DMS153 treated with DMSO at 0.1 percent for 48 hours (cell line): Measurements from ENCODE around the gene ANKRD37.
A peak's percentile ranks its signal among the peaks of the same experiment; 100 is the strongest.
"Not testable (repeated sequence)": the region's sequence is repeated elsewhere in the genome, so short reads cannot be mapped to it uniquely, and the experiment has no call there.

Experiments used
- DNase-seq: peaks from one replicate; lab custom pipeline; 2025; ENCODE audit not compliant: unreplicated experiment; lab: John Stamatoyannopoulos, UW

Gene ANKRD37, protein sequence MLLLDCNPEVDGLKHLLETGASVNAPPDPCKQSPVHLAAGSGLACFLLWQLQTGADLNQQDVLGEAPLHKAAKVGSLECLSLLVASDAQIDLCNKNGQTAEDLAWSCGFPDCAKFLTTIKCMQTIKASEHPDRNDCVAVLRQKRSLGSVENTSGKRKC

DNA sequence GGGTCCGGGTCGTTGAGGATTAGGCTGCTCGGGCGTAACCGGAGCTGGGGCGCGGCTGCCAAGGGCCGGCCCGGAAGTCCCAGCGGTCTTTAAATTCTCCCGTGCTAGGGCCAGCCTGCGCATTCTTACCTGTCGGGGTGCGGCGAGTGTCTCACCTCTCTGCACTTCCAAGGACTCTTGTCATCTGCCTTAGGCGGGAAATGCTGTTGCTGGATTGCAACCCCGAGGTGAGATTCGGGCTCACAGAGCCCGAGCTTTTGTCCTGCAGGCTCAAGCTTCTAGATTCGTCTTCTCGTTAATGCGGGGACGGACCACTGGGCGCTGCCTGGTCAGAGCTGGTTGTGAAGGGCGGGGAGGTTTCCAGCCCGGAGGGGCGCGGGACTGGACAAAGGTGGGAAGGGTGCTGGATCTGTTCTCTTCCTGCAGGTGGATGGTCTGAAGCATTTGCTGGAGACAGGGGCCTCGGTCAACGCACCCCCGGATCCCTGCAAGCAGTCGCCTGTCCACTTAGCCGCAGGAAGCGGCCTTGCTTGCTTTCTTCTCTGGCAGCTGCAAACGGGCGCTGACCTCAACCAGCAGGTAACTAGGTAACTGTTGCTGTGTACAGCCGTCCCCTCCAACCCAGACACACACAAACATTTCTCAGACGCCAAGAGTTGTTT is at the start of gene ANKRD37:
TSS of gene ANKRD37 (plus strand) at position 118 of the 662 bp plus-strand sequence. CDS start at position 201, 83 bp downstream.
- peak; percentile 36 for DNase-seq

DNA sequence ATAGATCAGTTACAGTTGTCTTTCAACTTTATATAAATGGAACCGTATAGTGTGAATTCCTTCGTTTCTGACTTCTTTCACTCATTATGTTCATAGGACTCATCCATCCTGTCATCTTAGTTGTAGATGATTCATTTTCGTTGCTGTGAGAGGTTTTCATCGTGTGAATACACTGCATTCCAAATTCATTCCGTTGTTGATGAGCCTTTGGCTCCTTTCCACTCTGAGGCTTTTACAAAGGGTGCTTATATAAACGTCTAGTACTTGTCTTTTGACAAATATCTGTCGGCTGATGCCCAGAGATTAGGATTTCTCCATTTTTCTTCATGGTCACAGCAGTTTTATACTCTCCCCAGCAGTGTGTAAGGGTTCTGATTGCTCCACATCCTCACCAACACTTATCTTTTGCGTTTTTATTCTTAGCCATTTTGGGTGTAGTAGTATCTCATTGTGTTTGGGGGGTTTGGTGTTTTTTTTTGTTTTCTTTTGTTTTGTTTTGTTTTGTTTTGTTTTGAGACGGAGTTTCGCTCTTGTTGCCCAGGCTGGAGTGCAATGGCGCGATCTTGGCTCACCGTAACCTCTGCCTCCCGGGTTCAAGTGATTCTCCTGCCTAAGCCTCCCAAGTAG is 49.6 kb upstream of the ANKRD37 start:
- no peak for DNase-seq

DNA sequence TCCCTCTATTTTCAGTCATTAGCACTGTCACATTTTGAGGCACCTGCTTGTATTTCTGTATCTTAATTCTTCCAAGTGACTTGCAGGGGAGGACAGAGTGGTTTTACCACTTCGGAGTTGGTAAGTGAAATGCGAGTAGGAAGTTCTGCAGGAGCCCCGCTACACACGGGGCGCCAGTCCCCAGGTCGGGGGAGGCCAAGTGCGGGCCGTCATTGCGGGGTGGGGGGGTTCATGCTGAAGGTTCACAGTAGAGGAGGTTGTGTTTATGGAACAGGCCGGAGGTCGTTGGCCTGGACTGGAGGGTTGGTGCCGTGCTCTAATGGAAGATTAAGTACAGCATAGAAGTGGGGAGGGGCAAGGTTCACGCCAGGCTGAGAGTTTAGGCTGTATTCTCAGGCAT is 45.0 kb upstream of the ANKRD37 start:
- DNase-seq = no peak

DNA sequence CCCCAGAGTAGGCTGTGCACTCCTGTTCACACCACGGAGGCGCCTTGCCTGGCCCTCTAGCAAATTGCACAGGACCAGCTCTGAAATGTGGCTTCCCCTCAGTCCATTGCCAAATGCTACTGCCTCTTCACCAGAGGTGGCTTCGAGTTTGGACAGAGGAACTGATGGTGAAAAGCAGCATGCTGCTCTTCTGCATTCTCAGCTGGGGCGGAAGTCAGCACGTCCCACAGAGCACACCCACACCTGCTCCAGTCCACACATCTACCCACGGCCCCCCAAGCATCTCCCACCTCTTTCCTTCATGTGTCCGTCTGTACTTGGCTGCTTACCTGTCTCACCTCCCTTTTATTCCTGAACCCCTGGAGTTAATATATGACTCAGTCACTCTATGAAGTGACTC is 44.4 kb upstream of the ANKRD37 start:
- DNase-seq = no peak

DNA sequence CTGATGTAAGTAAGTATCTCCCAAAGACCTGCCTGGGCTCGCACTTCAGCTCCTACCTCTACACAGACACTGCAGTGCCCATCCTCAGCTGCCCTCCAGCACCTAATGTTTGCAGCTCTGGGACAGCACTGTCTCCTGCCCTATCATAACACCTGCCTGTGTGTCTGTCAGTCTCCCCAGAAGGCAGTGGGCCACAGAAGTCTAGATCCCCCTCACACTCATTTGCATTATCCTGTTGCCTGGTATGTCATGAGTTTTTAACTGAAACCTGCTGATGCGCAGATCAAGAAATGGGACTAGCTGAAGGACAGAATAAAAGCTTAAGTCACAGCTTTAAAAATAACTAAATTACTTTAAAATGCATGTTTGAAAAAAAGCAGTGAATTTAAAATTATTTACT is 43.9 kb upstream of the ANKRD37 start:
- no peak for DNase-seq

DNA sequence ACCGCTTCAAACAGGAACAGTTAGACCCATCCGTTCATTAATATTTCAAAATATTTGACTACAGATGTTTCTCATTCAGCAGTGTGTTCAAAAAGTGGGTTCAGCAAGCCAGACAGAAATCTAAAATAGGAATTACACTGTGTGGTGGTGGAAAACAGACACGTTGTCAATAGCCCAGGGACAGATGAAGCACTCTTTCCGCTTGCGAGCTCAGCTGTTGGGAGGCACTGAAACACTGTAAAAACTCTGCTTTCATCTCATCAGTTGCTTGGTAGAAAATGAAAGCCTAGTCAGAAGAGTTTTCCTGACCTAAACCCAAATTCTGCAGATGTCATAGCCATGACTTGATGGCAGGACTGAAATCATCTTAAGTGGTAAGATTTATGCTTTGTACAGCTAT is 39.4 kb upstream of the ANKRD37 start:
- DNase-seq = no peak

DNA sequence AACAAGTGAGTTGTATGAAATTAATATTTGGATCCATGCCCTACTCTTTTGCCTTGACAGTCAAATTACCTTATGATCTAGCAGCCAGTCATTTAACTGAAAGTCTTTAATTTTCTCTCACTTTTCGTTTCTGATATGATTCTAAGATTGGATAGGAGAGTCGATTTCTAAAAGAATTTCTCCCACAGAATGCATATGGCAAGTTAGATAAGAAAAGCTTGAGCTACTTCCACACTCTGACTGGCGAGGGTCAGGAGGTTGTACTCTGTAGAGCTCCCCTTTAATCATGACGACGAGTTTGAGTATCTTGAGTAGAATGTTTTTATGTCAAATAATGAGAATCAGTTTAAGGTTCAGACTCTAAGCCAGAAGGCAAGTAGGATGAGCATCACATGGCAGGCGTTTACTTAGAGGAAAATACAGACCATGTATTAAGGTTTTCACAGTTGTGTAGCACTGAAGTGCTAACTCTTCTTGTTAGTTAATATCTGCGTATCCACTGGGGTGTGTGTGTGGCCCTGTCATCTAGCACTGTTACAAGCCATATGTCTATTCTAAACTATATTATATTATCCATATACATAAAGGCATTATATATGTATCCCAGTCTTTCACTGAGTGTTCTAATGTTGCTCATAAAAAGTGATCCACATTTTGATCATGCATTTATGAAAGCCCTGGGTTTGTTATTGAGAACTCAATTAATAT is 38.8 kb upstream of the ANKRD37 start:
- DNase-seq = no peak

DNA sequence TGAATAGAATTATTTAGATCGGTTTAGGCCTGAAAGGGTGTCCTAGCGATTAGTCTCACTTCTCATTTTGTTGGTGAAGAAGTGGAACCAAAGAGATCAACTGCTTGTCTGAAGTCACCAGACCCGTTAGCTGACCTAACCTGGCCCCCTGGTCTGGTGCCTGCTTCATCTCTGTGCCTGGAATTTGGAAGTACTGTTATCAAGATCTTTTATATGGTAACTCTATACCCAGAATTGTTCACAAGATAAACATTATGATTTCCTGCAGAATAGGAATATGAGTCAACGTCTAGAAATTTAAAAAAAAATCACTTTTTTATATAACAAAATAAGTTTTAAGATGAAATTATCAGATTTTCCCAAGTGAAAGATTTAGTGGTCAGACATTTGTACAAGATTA is 38.1 kb upstream of the ANKRD37 start:
- DNase-seq = no peak

DNA sequence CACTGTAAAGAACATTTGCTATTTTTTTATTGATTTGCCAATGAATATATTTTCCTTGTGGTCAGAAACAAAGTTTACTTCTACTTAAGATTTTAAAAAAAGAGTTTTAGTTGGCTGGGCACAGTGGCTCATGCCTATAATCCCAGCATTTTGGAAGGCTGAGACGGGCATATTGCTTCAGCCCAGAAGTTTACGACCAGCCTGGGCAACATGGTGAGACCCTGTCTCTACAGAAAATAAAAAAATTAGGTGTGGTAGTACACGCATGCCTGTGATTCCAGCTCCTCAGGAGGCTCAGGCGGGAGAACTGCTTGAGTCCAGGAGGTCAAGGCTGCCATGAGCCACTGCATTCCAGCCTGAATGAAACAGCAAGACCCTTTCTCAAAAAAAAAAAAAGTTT is 37.7 kb upstream of the ANKRD37 start:
- DNase-seq = no peak

DNA sequence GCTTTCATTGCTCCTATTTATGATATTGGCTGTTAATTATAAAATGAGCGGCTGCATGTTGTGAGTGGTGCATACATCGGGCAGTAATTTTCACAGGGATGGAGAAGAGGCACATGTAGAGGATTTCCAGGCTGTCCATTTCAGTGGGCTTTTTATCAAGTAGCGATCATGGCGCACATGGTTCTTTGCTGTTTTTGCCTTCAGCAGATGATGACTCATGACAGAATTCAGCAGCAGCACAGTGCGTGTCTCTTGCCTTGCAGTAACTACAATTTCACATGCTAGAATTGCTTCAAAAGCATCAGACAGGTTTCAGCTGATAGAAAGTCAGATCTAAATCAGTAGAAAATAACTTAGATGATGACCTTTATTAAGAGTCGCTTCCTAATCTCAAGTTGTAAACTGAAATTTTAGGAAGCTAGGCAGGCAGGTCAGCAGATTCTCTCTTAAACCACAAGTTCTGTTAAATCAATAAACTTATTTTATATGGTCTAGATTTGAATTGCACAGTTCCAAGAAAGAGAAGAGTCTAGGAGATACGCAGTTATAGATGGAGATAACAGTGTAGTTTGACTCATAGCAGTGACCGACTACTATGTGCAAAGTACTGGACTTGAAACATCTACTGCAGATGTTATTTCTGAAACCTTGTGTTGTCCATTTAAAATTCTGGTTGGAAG is 36.7 kb upstream of the ANKRD37 start:
- DNase-seq = no peak

DNA sequence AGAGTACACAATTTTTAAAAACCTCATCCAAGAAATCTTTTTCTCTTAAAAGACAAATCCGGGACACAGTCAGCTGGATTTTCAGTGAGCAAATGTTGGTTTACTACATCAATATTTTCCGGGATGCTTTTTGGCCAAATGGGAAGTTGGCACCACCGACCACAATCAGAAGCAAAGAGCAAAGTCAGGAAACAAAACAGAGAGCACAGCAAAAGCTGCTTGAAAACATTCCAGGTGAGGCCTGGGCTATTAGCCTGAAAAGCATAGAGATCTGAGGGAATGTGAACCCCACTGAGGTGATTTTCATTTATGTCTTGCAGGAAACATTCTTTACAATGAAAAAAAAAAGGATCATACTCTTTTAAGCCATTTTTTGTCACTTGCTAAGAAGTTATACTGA is 34.8 kb upstream of the ANKRD37 start:
- no peak for DNase-seq

DNA sequence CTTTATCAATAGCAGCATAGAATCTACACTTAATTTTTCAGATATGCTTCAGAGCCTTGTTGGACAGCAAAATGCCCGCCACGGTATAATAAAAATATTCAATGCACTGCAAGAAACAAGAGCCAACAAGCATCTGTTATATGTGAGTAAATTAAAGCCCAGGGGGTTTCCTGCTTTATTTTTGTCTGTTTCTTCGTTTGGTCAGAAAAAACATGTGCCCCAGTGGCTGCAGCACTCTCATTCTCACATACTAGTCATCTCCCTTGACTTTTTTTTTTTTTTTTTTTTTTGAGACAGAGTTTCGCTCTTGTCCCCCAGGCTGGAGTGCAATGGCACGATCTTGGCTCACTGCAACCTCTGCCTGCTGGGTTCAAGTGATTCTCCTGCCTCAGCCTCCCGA is 34.1 kb upstream of the ANKRD37 start:
- not testable (repeated sequence) for DNase-seq

DNA sequence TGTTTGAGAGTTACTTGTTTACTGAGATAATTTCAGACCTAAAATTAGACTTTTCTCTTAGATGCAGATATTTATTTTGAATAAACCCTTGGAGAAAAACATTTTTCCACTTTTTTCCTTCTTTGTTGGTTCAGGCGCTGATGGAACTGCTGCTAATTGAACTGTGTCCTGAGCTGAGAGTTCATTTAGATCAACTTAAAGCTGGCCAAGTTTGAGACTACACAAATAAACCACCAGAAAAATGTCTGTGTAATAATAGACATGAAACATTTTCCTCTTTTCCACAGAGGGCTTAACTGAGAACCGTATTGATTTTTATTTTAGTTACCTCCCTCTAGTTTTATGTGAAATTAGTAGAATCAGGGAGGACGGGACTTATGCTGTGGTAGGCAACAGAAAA is 33.4 kb upstream of the ANKRD37 start:
- no peak for DNase-seq

DNA sequence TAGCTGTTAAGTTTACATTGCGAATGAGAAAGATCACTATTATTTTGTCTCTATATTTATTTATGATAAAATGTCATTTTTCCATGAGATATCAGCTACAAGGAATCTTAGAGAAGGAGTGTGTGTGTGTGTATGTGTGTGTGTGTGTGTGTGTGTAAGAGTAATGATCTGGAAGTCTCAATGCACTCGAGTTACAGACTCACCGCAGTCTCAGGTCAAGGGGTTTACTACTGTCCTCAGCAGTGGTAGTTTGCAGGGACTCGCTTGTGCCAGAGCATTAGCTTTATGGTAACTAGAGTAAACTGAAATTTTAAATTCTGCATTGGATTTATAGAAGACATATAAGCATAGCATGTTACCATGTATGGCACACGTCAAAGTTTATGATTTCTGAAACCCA is 31.8 kb upstream of the ANKRD37 start:
- no peak for DNase-seq

DNA sequence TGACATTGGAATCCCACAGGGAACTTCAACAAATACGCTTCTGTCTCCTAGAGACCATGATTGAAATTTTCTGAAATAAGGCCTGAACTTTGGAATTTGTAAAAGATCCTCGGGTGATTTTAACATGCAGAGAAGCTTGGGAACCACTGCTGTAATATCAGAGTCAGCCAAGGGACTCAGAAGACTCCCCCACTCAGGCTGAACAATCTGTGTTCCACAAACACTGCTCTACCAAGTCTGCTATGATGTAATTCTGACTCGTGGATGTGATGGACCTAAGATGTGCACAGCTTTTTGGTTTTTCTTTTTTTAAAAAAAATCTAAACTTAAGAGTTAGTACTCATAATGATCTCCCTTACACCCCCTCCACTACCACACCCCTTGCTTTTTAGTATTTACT is 26.9 kb upstream of the ANKRD37 start:
- no peak for DNase-seq

DNA sequence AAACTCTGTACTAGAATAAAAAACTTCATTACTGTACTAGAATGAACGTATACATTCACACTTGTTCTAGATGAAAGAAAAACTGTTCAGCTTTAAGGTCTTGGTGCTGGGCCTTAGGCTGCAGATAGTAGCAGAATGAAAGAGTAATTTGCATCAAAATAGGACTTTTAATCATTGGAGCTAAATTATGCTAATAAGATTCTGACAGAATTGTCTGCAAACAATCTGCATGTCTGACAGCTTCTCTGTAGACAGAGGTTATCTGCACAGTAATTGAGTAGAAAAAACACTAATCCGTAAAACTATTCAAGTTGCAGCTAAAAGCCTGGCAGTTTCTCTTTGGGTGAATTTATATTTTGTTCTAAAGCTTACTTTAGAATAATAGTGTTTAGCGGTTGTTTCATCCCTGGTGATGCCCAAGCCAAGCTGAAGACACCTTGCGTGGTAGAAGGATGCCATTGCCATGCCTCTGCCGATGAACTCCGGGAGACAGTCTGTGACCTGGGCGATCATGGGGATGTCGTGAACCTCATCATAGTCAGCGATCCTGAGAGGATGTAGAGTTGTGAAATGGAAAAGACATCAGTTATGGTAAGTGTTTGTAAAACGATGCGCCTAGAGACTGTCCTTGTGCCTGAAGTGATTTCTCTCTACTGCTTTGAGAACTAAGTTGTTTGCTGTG is 26.2 kb upstream of the ANKRD37 start:
- DNase-seq = no peak

DNA sequence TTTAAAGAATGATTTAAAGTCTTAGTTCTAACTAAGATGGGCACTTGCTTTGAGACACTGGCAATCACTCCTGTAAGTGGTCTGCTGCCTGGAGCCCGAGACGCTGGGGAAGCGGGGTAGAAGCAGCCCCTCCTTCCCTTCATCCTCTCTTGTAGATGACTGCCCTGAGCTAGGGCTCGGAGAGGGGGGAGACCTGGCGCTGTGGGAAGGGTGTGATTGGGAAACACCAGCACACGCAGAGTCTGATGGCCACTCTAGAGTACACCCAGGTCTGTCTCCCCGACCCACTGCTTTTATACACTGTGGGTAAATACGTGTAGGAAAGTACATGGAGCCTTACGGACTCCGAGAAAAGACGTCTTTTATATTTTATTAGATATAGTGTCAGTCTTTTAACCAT is 24.9 kb upstream of the ANKRD37 start:
- no peak for DNase-seq

DNA sequence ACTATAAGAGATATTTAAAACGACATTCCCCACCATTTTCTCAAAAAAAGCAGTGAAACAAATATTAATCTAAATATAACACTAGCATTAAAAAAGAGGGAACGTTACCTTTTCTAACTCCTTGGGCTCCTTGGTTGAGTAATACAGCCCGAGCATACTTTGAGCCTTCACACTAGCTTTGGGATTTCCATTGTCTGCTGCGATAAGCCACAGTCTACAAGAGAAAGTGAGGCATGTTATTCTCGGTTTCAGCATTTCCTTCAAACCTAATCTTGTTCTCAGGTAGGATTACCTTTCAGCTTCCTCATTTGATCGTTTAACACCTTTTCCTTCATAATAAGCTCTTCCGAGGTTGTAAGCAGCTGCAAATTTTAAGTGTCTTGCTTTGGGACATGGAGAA is 22.6 kb upstream of the ANKRD37 start:
- no peak for DNase-seq

DNA sequence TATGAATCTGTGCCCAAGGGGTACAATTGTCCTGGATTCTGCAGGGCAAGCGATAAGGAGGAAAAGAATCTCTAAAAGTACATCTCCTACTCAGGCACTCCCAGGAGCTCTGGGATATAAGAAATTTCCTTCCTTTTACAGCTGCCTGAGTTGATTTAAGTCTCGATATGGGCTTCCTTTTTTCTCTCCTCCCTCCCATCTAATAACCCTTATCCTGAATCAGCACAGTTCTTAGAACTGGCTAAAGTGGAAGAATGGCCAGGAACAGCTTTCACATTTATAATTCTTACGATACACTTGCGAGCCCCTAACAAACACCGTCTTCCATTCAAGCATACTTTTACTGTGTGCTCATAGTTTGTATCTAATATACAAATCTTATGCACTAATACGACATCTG is 22.1 kb upstream of the ANKRD37 start:
- no peak for DNase-seq

DNA sequence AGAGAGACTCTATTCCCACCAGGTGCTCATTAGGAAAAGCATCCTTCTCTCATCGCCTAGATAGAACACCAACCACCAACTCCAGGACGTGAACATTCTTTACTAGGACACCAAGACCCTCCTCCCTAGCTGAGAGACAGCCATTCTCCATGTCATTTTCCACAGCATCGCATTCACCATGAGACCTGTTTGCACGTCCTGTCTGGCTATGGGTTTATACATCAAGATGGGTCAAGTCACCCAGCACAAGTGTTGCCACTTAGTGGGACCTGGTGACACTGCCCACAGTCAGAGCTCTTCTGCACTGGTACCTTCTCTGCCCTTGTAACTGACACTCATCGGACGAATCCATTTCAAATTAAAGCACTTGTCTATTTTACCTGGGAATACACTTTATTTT is 18.4 kb upstream of the ANKRD37 start:
- DNase-seq = no peak
